HepG2 (cell line): ENCODE results near the gene MB21D2. TPM values are rescaled to one million over a fixed set of nuclear protein-coding genes. Genes with fewer than 3 reads are reported as not detected.

Source experiments
- ATAC-seq: fragments of 200-7000 bp; cut with Tn5 transposase; 3 replicates; pipeline ENCODE4 v1.9.1; 2020; ENCODE audit warnings: mild to moderate bottlenecking, moderate library complexity
- BruUV-seq: library from RNA; stranded (reverse); fragments of 400-500 nt; replicated peaks from 2 replicates; lab custom pipeline; 2021; lab: Mats Ljungman, UMichigan
- CTCF ChIA-PET: fragments of 300-600 bp; formaldehyde crosslinking; extraction: SDS; loops from one replicate; lab custom pipeline; 2021; ENCODE audit warnings: low total read pairs, inconsistent platforms, low intra/inter-chr PET ratio; lab: Yijun Ruan, JAX
- POLR2A ChIA-PET: fragments of 350-600 bp; sonication (Branson Sonifier 250); formaldehyde crosslinking; loops from one replicate; lab custom pipeline; 2020; ENCODE audit warnings: antibody characterized with exemption, inconsistent platforms; lab: Yijun Ruan, JAX
- DNase-seq: peaks from one replicate; pipeline ENCODE4 v3.0.0-alpha.2; 2015; ENCODE audit warnings: low spot score
- FAIRE-seq: peaks from 3 replicates; lab custom pipeline; 2011; peaks lifted over from hg19 to GRCh38; lab: Jason Lieb, UNC
- H2AFZ ChIP-seq: one replicate; pipeline ENCODE4 v1.6.1; 2011; ENCODE audit warnings: low read length, inconsistent platforms
- H3K27ac ChIP-seq: fragments of 300-600 bp; 3 replicates; pipeline ENCODE4 v1.8.0; 2011; ENCODE audit warnings: mixed run types, mild to moderate bottlenecking, mixed read lengths, low read length, inconsistent platforms; ENCODE audit not compliant: insufficient read depth; ENCODE audit errors: extremely low read length
- H3K27me3 ChIP-seq, 2 experiments: fragments of 200-600 bp in 1 of 2; 2 replicates in 1 of 2; 3 replicates in 1 of 2; pipeline versions ENCODE4 v1.6.0 to v1.8.0; 2011; ENCODE audit warnings: low read length in 2 of 2, mild to moderate bottlenecking in 2 of 2, moderate library complexity in 2 of 2, inconsistent platforms in 1 of 2; ENCODE audit not compliant: insufficient read depth in 2 of 2, control insufficient read depth in 1 of 2
- H3K36me3 ChIP-seq, 2 experiments: fragments of 200-600 bp in 1 of 2; replicated peaks in 1 of 2; 2 replicates in 1 of 2; 3 replicates in 1 of 2; pipeline versions ENCODE4 v1.5.1 to v1.8.0; 2011; ENCODE audit warnings: low read length in 2 of 2, inconsistent platforms in 1 of 2; ENCODE audit not compliant: insufficient read depth in 2 of 2, control insufficient read depth in 1 of 2
- H3K4me1 ChIP-seq: 2 replicates; pipeline ENCODE4 v1.5.1; 2012; ENCODE audit warnings: low read length, inconsistent platforms; ENCODE audit not compliant: insufficient read depth
- H3K4me2 ChIP-seq: 2 replicates; pipeline ENCODE4 v1.6.0; 2011; ENCODE audit warnings: low read depth, low read length, inconsistent platforms
- H3K4me3 ChIP-seq, 3 experiments: fragments of 200-600 bp in 1 of 3; sonication (generic), shearing (Covaris generic) in 1 of 3; replicated peaks in 1 of 3; 2 replicates each; pipeline ENCODE4 v1.5.1; 2011 to 2016; ENCODE audit warnings: low read length in 3 of 3, inconsistent platforms in 2 of 3, low read depth in 2 of 3, mild to moderate bottlenecking in 2 of 3, control low read depth in 1 of 3, mixed read lengths in 1 of 3; ENCODE audit not compliant: insufficient read depth in 1 of 3
- H3K79me2 ChIP-seq: one replicate; pipeline ENCODE4 v1.6.1; 2011; ENCODE audit warnings: low read length, inconsistent platforms; ENCODE audit not compliant: insufficient read depth
- H3K9ac ChIP-seq: 2 replicates; pipeline ENCODE4 v1.6.0; 2011; ENCODE audit warnings: mild to moderate bottlenecking, low read depth, low read length, inconsistent platforms; ENCODE audit not compliant: insufficient read depth
- H3K9me3 ChIP-seq: 2 replicates; pipeline ENCODE4 v1.5.1; 2012; ENCODE audit warnings: mild to moderate bottlenecking, low read length
- H4K20me1 ChIP-seq: 2 replicates; pipeline ENCODE4 v1.6.0; 2011; ENCODE audit warnings: inconsistent platforms, mild to moderate bottlenecking, low read length, moderate library complexity; ENCODE audit not compliant: insufficient read depth
- AKNA ChIP-seq: sonication (generic); formaldehyde crosslinking; IDR thresholded peaks from 2 replicates; pipeline ENCODE4 v1.4.0; 2020; ENCODE audit warnings: missing genetic modification reagents, borderline replicate concordance
- CBFB ChIP-seq: sonication (generic); formaldehyde crosslinking; IDR thresholded peaks from 2 replicates; pipeline ENCODE4 v1.4.0; 2020; ENCODE audit warnings: missing genetic modification reagents
- MYNN ChIP-seq: sonication (generic); formaldehyde crosslinking; IDR thresholded peaks from 2 replicates; pipeline ENCODE4 v1.4.0; 2020; ENCODE audit warnings: mild to moderate bottlenecking, low read depth, missing genetic modification reagents
- NCOR1 ChIP-seq: fragments of 200-600 bp; sonication (generic); IDR thresholded peaks from 2 replicates; pipeline ENCODE4 v1.7.0; 2017; ENCODE audit warnings: antibody characterized with exemption, low read length, borderline replicate concordance
- NFE2L2 ChIP-seq: fragments of 150-350 bp; IDR thresholded peaks from 2 replicates; pipeline ENCODE4 v1.6.1; 2014; ENCODE audit warnings: low read length
- PITX1 ChIP-seq: sonication (generic); formaldehyde crosslinking; IDR thresholded peaks from 2 replicates; pipeline ENCODE4 v1.5.1; 2020; ENCODE audit warnings: mild to moderate bottlenecking, missing genetic modification reagents
- ZBTB34 ChIP-seq: sonication (generic); formaldehyde crosslinking; IDR thresholded peaks from 2 replicates; pipeline ENCODE4 v1.8.0; 2022; ENCODE audit warnings: mild to moderate bottlenecking, missing genetic modification reagents
- WGBS: methylation state at CpG from one replicate; pipeline ENCODE4 v1.1.6; 2017; ENCODE audit warnings: low lambda C conversion rate; 5-methylcytosine and 5-hydroxymethylcytosine counted together
- in situ Hi-C: cut with HindIII; loops from 2 replicates; pipeline ENCODE4 v1.10.0; 2017; ENCODE audit warnings: low pct_unique_long_range_greater_than_20kb; ENCODE audit not compliant: extremely low pct_ligation_motif_present
- intact Hi-C: fragments of 100-400 bp; cut with micrococcal nuclease; formaldehyde crosslinking; loops from one replicate; pipeline ENCODE4 v1.10.0; 2022; ENCODE audit not compliant: unreplicated experiment
- polyA plus RNA-seq, 8 experiments: library from polyadenylated mRNA; depleted of rRNA in 3 of 8; stranded (reverse) in 7 of 8; unstranded in 1 of 8; fragments of >200 nt; fragmentation: Illumina TruSeq in 4 of 8; extraction: Trizol in 4 of 8; gene quantifications; 2 replicates each; pipeline versions ENCODE4 v1.2.1 to v1.2.3, GENCODE V29; 2011 to 2016; ENCODE audit warnings: low read depth in 4 of 8, missing spikeins in 1 of 8, mixed read lengths in 1 of 8; ENCODE audit not compliant: insufficient read depth in 1 of 8
- total RNA-seq, 5 experiments: library from RNA; depleted of rRNA; stranded (reverse); fragments of >200 nt; fragmentation: Illumina TruSeq; extraction: Trizol; gene quantifications; 2 replicates each; pipeline ENCODE4 v1.2.3, GENCODE V29; 2016; ENCODE audit warnings: low read depth in 1 of 5

Gene MB21D2
- total and polyA plus RNA-seq, 2 of the 13 experiments (the other 11 are each of a cell fraction or from before 2014, with no cell fraction given) = 0.90 to 1.6 TPM

GRCh38 chr3:192826214-192827006, 91.2 kb downstream of the MB21D2 start:
- BruUV-seq = no TSS peak
- FAIRE-seq (no peak), ATAC-seq (no peak), DNase-seq (no peak)
- 86% methylated on average over 4 of the region's 4 CpGs for WGBS
- POLR2A ChIA-PET = no interaction called here
- Histone ChIP-seq H3K4me2 (no peak overlapping the region), H3K9me3 (no peaks in the 10 kb centered on the region), H4K20me1 (no peaks in the 10 kb centered on the region), H2AFZ (no peak overlapping the region), H3K79me2 (no peaks in the 10 kb centered on the region), H3K9ac (no peak overlapping the region), H3K27ac (no peak overlapping the region), H3K4me3 (no peak overlapping the region), H3K27me3 (no peaks in the 10 kb centered on the region), H3K36me3 (no peaks in the 10 kb centered on the region), H3K4me1 (peaks cover 11% of the 10 kb centered on the region; the same call in 1 of the 2 replicates)
- in situ Hi-C loops = no loop called here
- TF ChIP-seq AKNA (CRISPR knock-in tag) = no peak
- no peak for TF ChIP-seq MYNN (CRISPR knock-in tag)
- no peak for TF ChIP-seq CBFB (CRISPR knock-in tag)
- TF ChIP-seq ZBTB34 (CRISPR knock-in tag) = no peak
- TF ChIP-seq NCOR1 = no peak
- TF ChIP-seq PITX1 = no peak
- TF ChIP-seq NFE2L2 = no peak
- TF ChIP-seq, all 625 proteins: peak for 0
- intact Hi-C loops = no loop called here
- CTCF ChIA-PET = no interaction called here
